DMS153 treated with DMSO at 0.1 percent for 48 hours (cell line): ENCODE results near the gene CD28.
"Not testable (repeated sequence)": the region's sequence is repeated elsewhere in the genome, so short reads cannot be mapped to it uniquely, and the experiment has no call there.

Experiments
- DNase-seq: peaks from one replicate; lab custom pipeline; 2025; ENCODE audit not compliant: unreplicated experiment; lab: John Stamatoyannopoulos, UW

Gene CD28

DNA sequence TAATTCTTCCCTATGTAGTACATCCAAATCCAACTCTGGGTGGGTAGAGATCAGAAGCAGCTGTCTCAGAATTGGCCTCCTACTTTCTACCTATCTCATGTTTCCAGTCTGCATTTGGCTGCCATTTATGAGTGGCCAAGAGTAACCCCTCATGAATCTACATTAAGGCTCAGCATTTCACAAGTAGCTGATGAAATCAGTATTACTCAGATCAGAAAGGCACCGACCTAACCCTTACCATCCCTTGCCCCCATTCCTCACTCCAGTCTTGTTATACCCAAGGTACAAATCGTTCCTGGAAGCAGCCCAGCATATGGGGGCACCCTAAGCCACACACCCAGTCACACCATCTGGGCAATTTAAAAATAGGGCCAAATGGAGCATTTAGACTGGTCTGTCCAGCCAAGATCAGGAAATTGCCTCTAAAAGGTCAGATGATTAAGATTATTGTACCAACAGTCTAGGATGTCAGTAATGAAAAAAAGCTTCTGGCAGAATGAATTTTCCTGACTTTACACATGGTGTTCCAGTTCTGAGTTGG, 37.1 kb downstream of the CD28 start:
- DNase-seq, result no peak

DNA sequence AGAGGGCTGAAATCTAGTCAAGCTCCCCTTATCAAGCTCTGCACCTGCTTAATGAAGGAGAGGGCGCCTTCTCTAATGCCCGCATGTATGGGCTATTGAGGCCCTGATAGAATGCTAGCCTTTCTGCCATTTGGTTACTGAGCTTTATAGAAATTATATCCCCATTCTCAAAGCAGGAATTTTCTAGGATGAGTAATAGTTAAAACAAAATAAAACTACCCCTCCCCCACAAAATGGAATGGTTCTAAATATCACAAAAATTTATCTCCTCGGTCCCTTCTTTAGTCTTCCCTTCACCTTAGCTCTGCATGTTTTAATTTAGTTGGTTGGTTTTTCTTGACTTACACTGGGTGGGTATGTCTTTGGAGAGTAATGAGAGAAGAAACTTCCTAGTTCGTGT, 37.7 kb downstream of the CD28 start:
- DNase-seq, result no peak

DNA sequence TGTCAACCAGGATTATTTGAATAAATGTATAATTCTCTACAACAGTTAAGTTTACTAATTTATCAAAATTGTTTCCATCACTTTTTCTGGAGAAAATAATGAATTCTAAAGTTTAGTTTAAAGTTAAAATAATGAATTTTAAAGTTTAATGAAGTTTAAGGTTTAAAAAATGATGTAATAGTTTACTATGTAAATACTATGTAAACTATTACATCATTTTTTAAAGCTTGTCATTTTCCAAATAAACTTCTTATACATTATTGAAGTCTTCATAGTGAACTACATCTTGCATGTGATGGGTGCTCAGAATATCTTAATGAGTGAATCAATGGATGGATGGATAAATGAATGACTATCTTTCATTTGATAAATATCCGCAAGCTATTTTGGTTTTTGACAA, 38.8 kb downstream of the CD28 start:
- DNase-seq, result no peak

DNA sequence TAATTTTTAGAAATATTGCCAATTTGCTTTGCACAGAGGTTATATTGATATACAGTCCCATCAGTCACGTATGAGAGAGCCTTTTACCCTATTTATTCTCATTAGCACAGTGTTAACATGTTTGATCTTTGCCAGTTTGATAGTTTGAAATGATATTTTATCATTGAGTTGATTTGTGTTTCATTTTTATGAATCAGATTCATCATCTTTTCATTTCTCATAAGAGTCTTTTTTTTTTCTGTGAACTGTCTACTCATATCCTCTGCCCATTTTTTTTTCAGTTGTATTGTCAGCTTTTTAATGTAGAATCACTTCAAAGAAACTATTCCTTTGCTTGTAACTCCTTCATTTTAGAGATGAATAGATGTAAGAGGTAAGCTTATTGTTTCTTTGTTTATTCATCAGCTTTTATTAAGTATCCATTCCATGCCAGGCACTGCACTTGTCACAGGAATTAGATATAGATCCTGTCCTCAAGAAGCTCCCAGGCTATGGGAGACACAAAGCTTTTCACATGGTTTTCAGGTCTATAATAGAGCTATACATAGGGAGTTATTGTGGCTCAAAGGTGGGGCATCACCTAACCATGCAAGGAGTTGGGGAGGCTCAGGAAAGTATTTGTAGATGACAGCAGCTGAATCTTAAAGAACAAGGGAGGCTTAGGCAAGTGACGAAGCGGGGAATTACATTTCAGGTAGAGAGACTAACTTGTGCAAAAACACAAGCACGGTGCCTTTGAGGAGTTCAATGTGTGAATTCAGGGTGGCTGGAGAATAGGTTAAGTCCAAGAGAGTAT, 42.1 kb downstream of the CD28 start:
- DNase-seq, result no peak

DNA sequence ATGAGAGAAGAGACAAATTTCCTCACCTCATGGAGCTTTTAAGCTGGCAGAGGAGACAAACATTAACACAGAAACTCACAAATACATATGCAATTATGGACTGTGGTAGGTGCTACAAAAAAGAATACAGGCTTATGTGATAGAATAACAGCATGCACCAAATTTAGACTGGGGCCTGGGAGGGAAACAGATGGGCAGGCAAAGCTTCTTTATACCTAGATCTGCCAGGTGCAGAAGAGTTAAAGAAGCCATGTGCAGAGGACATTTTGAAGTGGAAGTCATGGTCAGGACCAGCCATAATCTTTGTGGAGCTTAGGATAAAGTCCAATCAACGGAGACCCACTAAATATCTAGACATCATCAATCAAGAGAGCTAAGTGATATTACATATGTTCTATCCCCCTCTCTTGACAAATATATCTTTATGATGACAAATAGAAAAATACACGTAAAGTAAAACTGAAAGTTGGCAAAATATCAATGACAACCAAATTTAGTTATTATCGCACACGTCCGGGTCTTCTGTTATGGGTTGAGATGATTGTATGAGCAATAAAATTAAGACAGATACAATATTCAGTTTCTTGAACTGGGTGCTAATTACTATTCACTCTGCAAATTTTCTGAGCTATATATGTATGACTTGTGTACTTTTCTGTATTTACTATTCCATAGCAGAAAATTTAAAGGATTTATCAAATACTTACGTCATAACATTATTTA, 44.1 kb downstream of the CD28 start:
- no peak for DNase-seq

DNA sequence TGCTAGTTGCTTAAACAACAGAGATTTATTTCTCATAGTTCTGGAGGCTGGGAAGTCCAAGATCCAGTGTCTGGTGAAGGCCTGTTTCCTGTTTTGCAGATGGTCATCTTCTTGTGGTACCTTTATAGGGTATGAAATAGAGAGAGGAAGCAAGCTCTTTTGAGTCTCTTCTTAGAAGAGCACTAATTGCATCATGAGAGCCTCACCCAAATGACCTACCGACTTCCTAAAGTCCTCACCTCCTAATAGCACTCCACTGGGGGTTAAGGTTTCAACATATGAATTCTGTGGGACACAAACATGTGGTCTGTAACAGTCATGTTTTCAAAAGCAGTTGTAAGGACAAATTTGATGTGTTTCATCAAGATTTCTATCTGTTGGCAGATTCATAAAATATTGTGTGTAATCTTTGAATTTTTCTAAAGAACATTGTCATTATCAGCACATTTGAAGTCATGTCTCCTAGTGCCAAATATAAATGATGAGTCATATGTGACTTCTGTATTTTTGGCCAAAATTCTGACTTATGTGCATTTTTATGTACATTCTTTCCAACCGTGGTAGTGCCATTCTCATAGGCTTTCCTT, 45.3 kb downstream of the CD28 start:
- DNase-seq, result no peak

DNA sequence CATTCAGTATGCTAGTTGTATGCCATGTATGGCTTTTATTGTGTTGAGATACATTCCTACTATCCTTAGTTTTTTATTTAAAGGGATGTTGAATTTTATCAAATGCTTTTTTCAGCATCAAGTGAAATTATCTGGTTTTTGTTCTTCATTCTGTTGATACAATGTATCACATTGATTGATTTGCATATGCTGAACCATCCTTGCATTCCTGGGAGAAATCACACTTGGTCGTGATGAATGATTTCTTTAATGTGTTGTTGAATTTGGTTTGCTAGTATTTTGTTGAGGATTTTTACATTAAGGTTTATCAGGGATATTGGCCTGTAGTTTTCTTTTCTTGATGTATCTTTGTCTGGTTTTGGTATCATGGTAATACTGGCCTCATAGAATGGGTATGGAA, 49.7 kb downstream of the CD28 start:
- no peak for DNase-seq

DNA sequence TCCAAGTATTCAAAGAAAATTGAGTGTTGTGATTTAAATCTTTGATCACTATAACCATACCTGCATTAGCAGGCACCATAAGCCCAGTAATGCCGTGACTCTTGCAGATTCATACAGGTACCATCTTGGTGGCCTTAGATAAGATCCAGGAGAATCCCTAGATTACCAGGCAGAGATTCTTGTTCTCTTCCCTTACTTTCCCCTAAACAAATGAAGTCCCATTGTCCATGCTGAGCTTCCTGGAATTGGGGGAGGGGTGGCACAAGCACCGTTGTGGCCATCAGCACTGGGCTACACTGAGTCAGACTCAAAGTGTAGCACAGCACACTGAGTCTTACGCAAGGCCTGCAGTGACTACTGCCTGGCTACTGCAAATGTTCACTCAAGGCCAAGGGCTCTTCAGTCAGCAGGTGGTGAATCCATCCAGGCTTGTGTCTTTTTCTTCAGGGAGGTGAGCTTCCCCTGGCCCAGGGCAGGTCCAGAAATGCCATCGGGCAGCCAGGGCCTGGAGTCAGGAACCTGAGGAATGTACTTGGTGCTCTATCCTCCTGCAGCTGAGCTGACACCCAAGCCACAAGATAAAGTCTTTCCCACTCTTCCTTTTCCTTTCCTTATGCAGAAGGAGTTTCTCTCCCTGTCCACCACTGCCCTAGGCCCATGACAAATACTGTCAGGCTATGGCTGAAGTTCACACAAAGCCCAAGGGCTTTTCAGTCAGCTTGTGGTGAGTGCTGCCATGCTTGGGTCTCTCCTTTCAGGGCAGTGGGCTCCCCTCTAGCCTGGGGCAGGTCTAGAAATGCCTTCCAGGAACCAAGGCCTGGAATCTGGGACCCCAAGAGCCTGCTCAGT, 52.6 kb downstream of the CD28 start:
- DNase-seq, result no peak

DNA sequence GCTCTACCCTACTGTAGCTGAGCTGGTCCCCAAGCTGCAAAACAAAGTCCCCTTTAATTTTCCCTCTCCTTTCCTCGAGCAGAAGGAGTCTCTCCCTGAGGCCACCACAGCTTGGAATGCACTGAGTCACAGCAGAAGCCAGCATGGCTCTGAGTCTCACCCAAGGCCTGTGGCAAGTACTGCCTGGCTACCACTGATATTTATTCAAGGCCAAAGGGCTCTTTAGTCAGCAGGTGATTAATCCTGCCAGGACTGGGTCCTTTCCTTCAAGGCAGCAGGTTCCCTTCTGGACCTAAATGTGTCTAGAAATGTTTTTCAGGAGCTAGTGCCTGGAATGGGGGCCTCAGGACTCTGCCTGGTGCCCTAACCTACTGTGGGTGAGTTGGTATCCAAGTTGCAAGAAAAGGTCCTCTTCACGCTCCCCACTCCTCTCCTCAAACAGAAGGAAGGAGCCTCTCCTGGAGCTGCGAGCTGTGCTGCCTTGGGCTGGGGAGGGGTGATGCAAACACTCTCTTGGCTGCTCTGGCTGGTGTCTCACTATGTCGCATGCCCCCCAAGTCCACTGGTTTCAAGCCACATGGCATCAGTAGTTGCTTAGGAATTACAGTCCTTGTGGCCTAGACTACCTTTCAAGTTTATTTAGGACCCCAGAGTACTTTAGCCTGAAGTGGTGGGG, 53.4 kb downstream of the CD28 start:
- DNase-seq, result no peak

DNA sequence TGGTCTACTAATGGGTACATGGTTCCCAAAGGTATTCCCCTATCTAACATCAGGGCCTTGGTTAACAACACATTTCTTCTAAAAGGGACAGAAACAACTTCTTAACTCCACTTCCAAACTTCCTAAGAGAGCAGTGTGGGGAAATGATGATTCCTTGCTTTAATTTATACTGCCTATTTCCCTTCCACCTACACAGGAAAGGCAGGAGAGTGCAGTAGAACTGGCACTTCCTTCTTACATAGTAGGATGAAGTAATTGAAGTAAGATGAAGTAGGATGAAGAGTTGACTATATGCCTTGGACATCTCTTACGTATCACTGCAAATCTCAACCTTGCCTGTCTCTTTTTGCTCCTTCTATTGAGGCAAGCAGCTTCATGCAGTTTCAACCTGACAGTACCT, 54.7 kb downstream of the CD28 start:
- no peak for DNase-seq

DNA sequence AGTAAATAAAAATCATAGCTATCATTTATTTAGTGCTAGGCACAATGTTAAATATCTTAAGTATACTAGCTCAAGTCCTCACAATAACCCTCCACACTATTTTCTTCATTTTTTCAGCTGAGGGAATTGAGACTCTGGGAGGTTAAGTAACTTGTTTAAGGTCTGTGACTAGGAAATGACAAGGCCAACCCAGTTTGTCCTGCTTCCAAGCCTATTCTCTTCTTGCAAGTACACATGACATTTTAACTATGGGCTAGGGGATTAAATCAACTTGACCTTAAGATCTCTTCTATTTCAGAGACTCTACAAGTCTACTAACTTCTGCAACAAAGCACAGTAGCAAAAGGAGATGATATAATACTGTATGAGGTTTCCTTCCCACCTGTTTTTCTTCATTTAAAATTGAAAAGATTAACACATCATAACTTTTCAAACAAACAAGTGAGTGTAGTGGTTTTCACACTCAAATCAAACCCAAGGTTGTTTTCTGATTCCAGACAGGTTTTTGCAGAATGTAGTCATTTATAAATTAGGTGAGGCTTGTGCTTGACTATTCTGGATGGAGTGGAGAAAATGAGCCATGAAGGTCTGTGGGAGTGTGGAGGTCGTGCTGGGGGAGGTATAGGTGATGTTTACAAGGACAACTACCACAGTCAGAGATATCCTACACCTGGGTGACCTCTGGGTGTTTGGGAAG, 57.0 kb downstream of the CD28 start:
- no peak for DNase-seq

DNA sequence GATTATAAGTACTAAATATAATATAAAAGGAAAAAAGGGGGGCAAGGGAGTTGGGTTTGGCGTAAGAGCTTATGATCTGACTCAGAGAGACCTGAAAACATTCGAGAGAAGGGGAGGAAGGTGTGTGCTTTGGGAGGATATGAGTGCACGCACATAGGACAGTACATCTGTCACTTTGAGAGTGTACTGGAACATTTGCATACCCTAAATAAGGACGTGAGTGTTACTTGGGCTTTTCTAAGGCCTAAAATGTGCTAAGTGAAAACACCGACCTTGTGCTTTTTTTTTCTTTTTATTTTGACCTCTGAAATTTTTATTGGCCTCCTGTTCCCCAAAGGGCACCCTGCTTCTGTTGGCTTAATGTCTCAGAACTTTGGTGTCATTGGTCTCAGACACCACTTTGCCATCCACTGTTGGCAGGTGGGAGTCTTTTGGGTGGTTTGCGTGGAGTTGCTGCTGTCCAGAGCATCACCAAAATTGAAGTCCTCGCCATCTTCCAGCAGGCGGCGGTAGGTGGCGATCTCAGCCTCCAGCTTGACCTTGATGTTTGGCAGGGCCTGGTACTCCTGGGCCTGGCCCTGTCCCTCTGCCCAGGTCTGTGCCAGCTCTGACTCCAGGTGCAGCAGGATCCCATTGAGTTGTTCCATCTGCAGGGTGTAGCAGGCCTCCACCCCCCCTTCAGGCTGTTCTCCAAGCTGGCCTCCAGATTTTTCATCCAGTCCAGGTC, 57.7 kb downstream of the CD28 start:
- no peak for DNase-seq

DNA sequence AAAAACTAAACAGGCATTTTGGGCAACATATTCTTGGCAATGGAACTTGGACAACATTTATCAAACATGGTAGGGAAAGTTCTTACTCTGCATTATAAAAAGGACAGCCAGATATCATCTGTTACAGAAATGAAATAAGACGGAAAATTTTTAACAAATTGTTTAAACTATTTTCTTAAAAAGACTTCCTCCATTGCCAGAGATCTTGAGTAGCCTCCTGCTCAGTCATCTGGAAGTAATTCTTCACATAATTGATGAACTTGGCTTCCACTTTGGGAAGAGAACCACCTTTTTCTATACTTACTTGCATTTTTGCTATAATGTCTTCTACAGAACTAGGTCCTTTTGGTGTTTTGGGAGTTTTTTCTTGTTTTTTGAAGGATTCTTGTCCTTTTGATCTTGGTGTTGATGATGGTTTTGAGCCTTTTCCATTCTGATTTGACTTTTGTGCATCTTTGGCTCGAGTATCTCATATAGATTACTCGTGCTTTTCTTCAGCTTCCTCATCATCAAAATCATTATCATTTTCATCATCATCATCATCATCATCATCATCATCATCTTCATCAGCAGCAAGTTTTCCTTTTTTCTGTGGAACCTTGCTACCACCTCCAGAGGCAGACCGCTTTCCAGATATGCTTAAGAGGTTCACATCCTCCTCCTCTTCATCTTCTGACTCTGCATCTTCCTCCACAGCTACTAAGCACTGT, 66.2 kb downstream of the CD28 start:
- no peak for DNase-seq

DNA sequence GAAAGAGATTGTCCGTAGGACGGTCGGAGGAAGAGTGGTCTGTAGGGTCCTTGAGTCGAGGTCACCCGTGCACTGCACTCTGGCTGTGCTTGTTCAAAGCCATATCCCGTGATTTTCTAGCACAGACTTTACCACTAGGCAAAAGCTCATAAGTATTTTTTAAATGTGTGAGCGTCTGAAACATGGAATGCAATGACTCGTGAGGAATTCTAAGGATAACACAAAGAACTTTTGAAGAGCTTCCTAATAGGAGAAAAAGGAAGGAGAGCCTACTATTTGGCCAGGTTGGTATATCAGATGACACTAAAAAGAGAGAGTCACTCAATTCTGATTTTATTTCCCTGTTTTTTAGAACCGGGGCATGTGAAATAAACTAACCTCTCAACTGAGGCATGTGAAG, 68.3 kb downstream of the CD28 start:
- no peak for DNase-seq

DNA sequence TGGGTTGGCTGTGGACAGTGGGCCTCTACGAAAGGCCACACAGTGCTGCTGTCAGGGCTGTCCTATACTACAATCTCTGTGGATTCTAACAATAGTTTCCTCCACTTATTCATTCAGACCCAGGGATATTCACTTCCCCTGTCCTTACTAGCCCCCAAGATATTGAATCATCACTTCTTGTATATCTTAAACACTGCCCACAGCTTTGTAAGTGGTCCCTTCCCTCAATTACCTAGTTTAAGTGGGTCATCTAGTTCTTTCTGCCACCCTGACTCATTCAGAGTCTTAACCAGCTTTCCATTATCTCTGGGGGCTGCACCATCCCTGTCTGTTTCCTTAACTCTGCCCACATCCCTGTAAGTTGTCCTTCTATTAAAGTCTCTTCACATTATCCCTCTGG, 69.2 kb downstream of the CD28 start:
- DNase-seq, result no peak

DNA sequence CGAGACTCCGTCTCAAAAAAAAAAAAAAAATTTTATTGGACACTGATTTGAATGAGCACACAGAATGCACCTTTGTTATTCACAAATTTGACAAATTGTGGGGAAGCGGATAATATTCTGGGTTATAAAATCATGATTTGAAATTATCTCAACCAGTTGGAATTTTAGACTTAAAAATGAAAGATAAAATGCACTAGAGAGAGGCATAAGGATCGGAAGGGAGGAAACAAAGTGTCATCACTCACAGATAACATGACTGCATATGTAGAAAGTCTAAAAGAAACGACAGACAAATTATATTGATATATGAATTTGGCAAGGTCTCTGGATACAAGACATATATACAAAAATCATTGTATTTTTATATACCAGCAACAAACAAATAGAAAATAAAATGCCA, 70.6 kb downstream of the CD28 start:
- DNase-seq, result no peak

DNA sequence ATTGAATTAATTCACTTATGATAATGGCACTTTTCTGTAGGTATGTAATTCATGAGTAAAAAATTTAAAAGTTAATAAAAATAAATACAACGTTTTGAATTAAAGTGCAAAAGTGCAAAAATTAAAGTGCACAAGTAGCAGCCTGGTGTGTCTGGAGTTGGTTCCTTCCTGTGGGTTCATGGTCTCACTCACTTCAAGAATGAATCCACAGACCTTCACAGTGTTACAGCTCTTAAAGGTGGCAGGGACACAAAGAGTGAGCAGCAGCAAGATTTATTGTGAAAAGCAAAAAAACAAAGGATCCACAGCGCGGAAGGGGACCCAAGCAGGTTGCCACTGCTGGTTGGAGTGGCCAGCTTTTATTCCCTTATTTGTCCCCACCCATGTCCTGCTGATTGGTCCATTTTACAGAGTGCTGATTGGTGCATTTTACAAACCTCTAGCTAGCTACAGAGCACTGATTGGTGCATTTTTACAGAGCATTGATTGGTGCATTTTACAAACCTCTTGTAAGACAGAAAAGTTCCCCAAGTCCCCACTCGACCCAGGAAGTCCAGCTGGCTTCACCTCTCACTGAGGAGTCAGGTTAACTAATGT, 73.1 kb downstream of the CD28 start:
- not testable (repeated sequence) for DNase-seq

DNA sequence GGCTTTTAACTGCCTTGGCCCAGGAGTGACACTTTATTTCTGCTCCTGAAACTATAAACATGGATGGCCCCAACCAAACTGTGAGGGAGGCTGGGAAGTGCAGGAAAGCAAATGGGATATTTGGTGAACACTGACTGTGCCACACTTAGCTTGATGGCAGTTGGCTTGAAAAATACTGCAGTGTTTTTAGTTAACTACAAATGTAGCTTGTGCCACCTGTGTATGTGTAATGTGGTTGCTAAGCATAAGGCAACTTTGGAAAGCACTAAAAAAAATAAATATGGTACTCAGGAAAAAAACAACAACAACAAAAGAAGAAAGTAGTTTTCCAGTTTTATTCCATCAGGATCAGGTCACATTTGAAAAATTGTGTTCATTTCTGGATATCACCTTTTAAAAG, 73.8 kb downstream of the CD28 start:
- no peak for DNase-seq
